Right renal pelvis (tissue), 4 donors: ENCODE results near the gene SAMD9. TPM values are rescaled to one million over a fixed set of nuclear protein-coding genes. Genes with fewer than 3 reads are reported as not detected.

Experiments used
- polyA plus RNA-seq, 4 donors: library from polyadenylated mRNA; unstranded; fragments of 120-200 nt; gene quantifications; one replicate each; pipeline ENCODE4 v1.2.1, GENCODE V29; 2013; ENCODE audit not compliant: insufficient read length in 4 of 4

The SAMD9 gene
- polyA plus RNA-seq, 4 donors = 4.5 to 7.1 (median 6.6) TPM

Other genes with a start within 250 kb of the SAMD9 start
- 1 to 10 TPM; 3.3 to 5.3 (median 3.6) TPM for gene SAMD9L, start 30.4 kb upstream of the SAMD9 start, polyA plus RNA-seq
- gene HEPACAM2, start 108.5 kb upstream of the SAMD9 start, polyA plus RNA-seq = 1 to 10 TPM; 5.1 to 6.8 (median 6.2) TPM
- gene VPS50, start 114.4 kb upstream of the SAMD9 start, polyA plus RNA-seq = 10 to 100 TPM; 27.9 to 34.3 (median 33.7) TPM